ENCODE measurements around the gene PUM1.

Gene PUM1

GRCh38 chr1:31058012-31058411, 7.5 kb downstream of the PUM1 start:
- TF ChIP-seq CTCF (IDR thresholded peaks at IDR 0.05): no peak

- TF ChIP-seq CTCF (IDR thresholded peaks at IDR 0.05): no peak
Measured at GRCh38 chr1:31055953-31056352, 9.6 kb downstream of the PUM1 start.

- TF ChIP-seq CTCF (IDR thresholded peaks at IDR 0.05): no peak
Measured at GRCh38 chr1:31055501-31055900, 10.0 kb downstream of the PUM1 start.

GRCh38 chr1:31054958-31055481, 10.5 kb downstream of the PUM1 start:
- TF ChIP-seq CTCF (IDR thresholded peaks at IDR 0.05): no peak

GRCh38 chr1:31054349-31054748, 11.2 kb downstream of the PUM1 start:
- no peak for TF ChIP-seq CTCF (IDR thresholded peaks at IDR 0.05)

GRCh38 chr1:31051611-31052010, 13.9 kb downstream of the PUM1 start:
- TF ChIP-seq CTCF (IDR thresholded peaks at IDR 0.05): no peak

GRCh38 chr1:31043631-31044030, 21.9 kb downstream of the PUM1 start:
- no peak for TF ChIP-seq CTCF (IDR thresholded peaks at IDR 0.05)

GRCh38 chr1:31042656-31043055, 22.9 kb downstream of the PUM1 start:
- no peak for TF ChIP-seq CTCF (IDR thresholded peaks at IDR 0.05)
